MV-4-11 (cell line): ENCODE measurements around the gene GOLGA8B.
A peak's percentile ranks its signal among the peaks of the same experiment; 100 is the strongest.
"Not testable (repeated sequence)": the region's sequence is repeated elsewhere in the genome, so short reads cannot be mapped to it uniquely, and the experiment has no call there.

Experiments
- DNase-seq: peaks from one replicate; lab custom pipeline; 2025; lab: John Stamatoyannopoulos, UW

Gene GOLGA8B

GRCh38 chr15:34583399-34584329 is at the start of gene GOLGA8B:
TSS of gene GOLGA8B (minus strand) at chr15:34583651. CDS start at chr15:34535912, 47,739 bp downstream.
- DNase-seq: peak; percentile 17

GRCh38 chr15:34633165-34633564 is 49.7 kb upstream of the GOLGA8B start:
- not testable (repeated sequence) for DNase-seq

GRCh38 chr15:34628577-34629152 is 45.2 kb upstream of the GOLGA8B start:
- DNase-seq: no peak

- no peak for DNase-seq
Measured at GRCh38 chr15:34625007-34625406, 41.6 kb upstream of the GOLGA8B start.

GRCh38 chr15:34621675-34622074 is 38.2 kb upstream of the GOLGA8B start:
- DNase-seq: no peak

- peak; percentile 56 for DNase-seq
Measured at GRCh38 chr15:34620814-34621213, 37.4 kb upstream of the GOLGA8B start.

GRCh38 chr15:34620142-34620541 is 36.7 kb upstream of the GOLGA8B start:
- peak; percentile 62 for DNase-seq

- DNase-seq: no peak
Measured at GRCh38 chr15:34619151-34619550, 35.7 kb upstream of the GOLGA8B start.

- no peak for DNase-seq
Measured at GRCh38 chr15:34618073-34618472, 34.6 kb upstream of the GOLGA8B start.

- no peak for DNase-seq
Measured at GRCh38 chr15:34616613-34617012, 33.2 kb upstream of the GOLGA8B start.

- no peak for DNase-seq
Measured at GRCh38 chr15:34613997-34614396, 30.5 kb upstream of the GOLGA8B start.

- no peak for DNase-seq
Measured at GRCh38 chr15:34613301-34613700, 29.9 kb upstream of the GOLGA8B start.

GRCh38 chr15:34610354-34610753 is 26.9 kb upstream of the GOLGA8B start:
- DNase-seq: no peak

- DNase-seq: peak; percentile 31
Measured at GRCh38 chr15:34609102-34610057, 25.9 kb upstream of the GOLGA8B start.

GRCh38 chr15:34608517-34608916 is 25.1 kb upstream of the GOLGA8B start:
- DNase-seq: no peak

- DNase-seq: no peak
Measured at GRCh38 chr15:34607832-34608231, 24.4 kb upstream of the GOLGA8B start.

- no peak for DNase-seq
Measured at GRCh38 chr15:34606545-34606944, 23.1 kb upstream of the GOLGA8B start.

- DNase-seq: no peak
Measured at GRCh38 chr15:34606131-34606530, 22.7 kb upstream of the GOLGA8B start.

- DNase-seq: no peak
Measured at GRCh38 chr15:34603095-34603494, 19.6 kb upstream of the GOLGA8B start.

- no peak for DNase-seq
Measured at GRCh38 chr15:34600923-34601322, 17.5 kb upstream of the GOLGA8B start.

GRCh38 chr15:34598799-34599585 is 15.5 kb upstream of the GOLGA8B start:
- DNase-seq: no peak
